Measurements from ENCODE around the gene LINS1. TPM values are rescaled to one million over a fixed set of nuclear protein-coding genes. Genes with fewer than 3 reads are reported as not detected.

Gene LINS1, protein sequence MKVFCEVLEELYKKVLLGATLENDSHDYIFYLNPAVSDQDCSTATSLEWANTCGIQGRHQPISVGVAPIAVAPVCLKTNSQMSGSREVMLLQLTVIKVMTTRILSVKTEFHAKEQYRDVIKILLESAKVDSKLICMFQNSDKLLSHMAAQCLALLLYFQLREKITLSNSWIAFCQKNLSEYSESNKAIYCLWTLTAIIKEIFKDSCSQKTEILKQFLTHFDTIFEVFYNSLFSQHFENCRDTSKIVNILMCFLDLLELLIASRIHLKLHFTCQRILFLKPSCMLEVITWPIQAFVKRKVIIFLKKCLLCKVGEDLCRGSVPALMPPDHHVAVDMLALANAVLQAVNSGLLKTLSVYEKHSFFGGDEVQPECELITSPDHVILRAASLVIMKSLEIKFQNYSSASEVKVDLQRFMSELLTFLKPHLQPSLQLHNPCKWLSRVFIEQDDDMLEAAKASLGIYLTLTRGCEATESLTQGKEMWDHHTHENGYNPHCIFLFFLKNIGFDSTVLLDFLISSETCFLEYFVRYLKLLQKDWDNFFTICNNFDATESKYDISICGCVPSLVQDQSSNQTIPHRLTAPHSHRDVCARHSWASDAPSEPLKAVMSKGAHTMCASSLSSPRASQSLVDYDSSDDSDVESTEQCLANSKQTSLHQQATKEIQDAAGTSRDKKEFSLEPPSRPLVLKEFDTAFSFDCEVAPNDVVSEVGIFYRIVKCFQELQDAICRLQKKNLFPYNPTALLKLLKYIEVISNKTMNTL
- 11.4 and 11.9 TPM in 2 replicates for polyA plus RNA-seq (2014; cell fraction: cytosol; rRNA removed)
- polyA plus RNA-seq (2014; cell fraction: nucleus; rRNA removed) = 18.7 and 30.6 TPM in 2 replicates

- peak; percentile 100 for DNase-seq (ENCODE audit: low spot score)
Observed at GRCh38 chr15:100602064-100602822, at the start of gene LINS1, which contains the start of gene ASB7. Gene LINS1, minus strand, starts transcription at chr15:100602184. Its CDS starts 21,342 bp downstream, at chr15:100580842. Gene ASB7, plus strand, starts transcription at chr15:100602589. Its CDS starts 9,628 bp downstream, at chr15:100612217.

GRCh38 chr15:100651253-100651652, 49.3 kb upstream of the LINS1 start:
- DNase-seq (ENCODE audit: low spot score) = no peak

GRCh38 chr15:100650685-100651084, 48.7 kb upstream of the LINS1 start:
- no peak for DNase-seq (ENCODE audit: low spot score)

- DNase-seq (ENCODE audit: low spot score) = no peak
Observed at GRCh38 chr15:100648951-100649350, 47.0 kb upstream of the LINS1 start.

- DNase-seq (ENCODE audit: low spot score) = no peak
Observed at GRCh38 chr15:100645671-100646070, 43.7 kb upstream of the LINS1 start.

GRCh38 chr15:100642950-100643338, 41.0 kb upstream of the LINS1 start:
- no peak for DNase-seq (ENCODE audit: low spot score)

- DNase-seq (ENCODE audit: low spot score) = no peak
Observed at GRCh38 chr15:100642213-100642949, 40.4 kb upstream of the LINS1 start.

- no peak for DNase-seq (ENCODE audit: low spot score)
Observed at GRCh38 chr15:100638177-100638730, 36.3 kb upstream of the LINS1 start.

DNA sequence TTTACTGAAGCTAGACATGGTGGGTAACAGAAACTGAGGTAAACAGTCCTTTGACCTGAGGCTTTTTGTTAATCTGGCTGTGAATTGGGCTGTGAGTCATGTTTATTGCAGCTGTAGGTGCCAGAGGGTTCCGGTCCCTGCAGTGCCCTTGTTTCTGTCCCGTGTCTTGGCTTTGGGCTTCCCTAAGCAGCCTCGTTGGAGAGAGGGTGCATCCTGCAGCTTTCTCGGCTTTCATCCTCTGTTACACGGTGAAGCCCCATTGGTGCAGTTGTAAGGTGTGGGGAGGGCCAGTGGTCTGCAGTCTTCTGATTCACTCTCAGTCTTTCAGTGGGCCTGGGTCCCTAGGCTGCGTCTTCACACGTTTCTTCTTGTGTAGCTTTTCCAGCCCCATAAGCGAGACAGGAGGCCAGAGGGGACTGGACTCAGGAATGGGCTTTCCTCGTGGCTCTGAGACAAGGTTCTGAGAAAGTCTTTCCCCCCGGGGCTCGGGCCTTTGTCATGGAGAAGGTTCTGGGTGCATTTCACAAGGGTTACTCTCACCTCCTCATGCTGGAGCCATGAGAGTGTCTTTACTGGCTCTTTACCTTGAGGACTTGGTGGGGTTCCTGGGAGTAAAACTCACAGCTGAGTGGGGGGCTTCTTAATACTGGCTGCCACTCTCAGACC, 33.6 kb upstream of the LINS1 start:
- no peak for DNase-seq (ENCODE audit: low spot score)

GRCh38 chr15:100633763-100634075, 31.7 kb upstream of the LINS1 start:
- no peak for DNase-seq (ENCODE audit: low spot score)

GRCh38 chr15:100631831-100632230, 29.8 kb upstream of the LINS1 start:
- no peak for DNase-seq (ENCODE audit: low spot score)

GRCh38 chr15:100628746-100629145, 26.8 kb upstream of the LINS1 start:
- no peak for DNase-seq (ENCODE audit: low spot score)

GRCh38 chr15:100627789-100628395, 25.9 kb upstream of the LINS1 start:
- DNase-seq (ENCODE audit: low spot score) = peak; percentile 72

- DNase-seq (ENCODE audit: low spot score) = no peak
Observed at GRCh38 chr15:100623301-100623700, 21.3 kb upstream of the LINS1 start.

GRCh38 chr15:100616700-100617099, 14.7 kb upstream of the LINS1 start:
- no peak for DNase-seq (ENCODE audit: low spot score)

DNA sequence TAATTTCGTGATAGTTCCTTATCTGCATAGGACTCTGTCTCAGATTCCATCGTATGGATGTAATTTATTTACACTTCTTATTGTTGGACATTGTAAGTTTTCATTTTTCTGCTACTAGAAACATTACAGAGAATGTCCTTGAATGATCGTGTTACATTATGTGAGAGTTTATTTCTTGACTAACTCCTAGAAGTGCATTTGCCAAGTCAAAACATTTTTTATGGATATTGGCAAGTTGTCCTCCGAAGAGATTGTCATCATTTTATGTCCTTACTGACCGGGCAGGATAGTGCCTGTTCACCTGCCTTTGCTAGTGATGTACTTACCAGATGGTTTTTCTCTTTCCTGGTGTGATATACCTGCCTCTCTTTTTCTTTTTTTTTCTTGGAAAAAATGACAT, 13.8 kb upstream of the LINS1 start:
- no peak for DNase-seq (ENCODE audit: low spot score)

GRCh38 chr15:100614918-100615317, 12.9 kb upstream of the LINS1 start:
- no peak for DNase-seq (ENCODE audit: low spot score)

DNA sequence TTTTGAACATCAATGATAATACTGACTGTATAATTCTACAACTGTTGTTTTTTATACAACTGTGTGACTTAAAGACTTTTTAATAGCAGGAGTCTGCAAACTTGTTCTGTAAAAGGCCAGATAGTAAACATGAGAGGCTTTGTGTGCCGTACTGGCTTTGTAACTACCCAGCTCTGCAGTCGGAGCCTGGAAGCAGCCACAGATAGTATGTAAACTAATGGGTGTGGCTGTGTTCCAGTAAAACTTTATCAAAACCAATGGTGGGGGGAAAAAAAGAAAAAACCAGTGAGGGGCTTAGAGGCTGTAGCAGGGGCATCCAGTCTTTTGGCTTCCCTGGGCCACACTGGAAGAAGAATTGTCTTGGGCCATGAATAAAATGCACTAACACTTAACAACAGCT, 12.4 kb upstream of the LINS1 start:
- DNase-seq (ENCODE audit: low spot score) = no peak

- no peak for DNase-seq (ENCODE audit: low spot score)
Observed at GRCh38 chr15:100613208-100613607, 11.2 kb upstream of the LINS1 start.

DNA sequence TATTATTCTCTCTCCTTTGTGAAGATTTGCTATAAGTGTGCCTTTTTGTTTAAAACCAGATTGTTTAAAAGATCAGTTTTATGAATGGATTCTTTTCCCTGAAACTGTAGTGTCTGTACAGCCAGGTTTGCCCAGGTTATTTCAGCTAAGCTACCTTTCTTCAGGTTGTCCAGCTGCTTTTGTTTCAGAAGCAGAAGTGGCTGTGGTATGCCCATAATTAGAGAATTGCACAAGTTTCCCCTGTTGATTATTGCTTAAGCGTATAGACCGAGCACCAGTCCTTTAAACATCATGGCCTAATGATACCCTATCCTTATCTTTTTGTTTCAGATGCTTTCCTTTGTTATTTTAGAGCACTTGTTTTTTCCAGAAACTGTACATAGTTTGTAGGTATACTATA, 10.6 kb upstream of the LINS1 start:
- DNase-seq (ENCODE audit: low spot score) = no peak
